NCI-H345 (cell line): Measurements from ENCODE around the gene ITLN1.
"Not testable (repeated sequence)": the region's sequence is repeated elsewhere in the genome, so short reads cannot be mapped to it uniquely, and the experiment has no call there.

Experiments used
- DNase-seq: peaks from one replicate; lab custom pipeline; 2025; lab: John Stamatoyannopoulos, UW

The ITLN1 gene

GRCh38 chr1:160883581-160884513, 1.1 kb downstream of the ITLN1 start:
- no peak for DNase-seq

- no peak for DNase-seq
These were observed 2.4 kb downstream of the ITLN1 start for GRCh38 chr1:160882582-160882981.

GRCh38 chr1:160881264-160881663, 3.7 kb downstream of the ITLN1 start:
- DNase-seq = not testable (repeated sequence)

- DNase-seq = no peak
These were observed 4.8 kb downstream of the ITLN1 start for GRCh38 chr1:160880216-160880615.

GRCh38 chr1:160879056-160879455, 5.9 kb downstream of the ITLN1 start:
- DNase-seq = no peak

- DNase-seq = no peak
These were observed 7.8 kb downstream of the ITLN1 start for GRCh38 chr1:160877221-160877620.

- DNase-seq = no peak
These were observed 8.7 kb downstream of the ITLN1 start for GRCh38 chr1:160876311-160876710.

- DNase-seq = not testable (repeated sequence)
These were observed 9.4 kb downstream of the ITLN1 start for GRCh38 chr1:160875591-160875990.

- DNase-seq = no peak
These were observed 10.0 kb downstream of the ITLN1 start for GRCh38 chr1:160874935-160875334.

- no peak for DNase-seq
These were observed 16.8 kb downstream of the ITLN1 start for GRCh38 chr1:160868141-160868540.

- not testable (repeated sequence) for DNase-seq
These were observed 17.3 kb downstream of the ITLN1 start for GRCh38 chr1:160867651-160868050.

- DNase-seq = no peak
These were observed 18.2 kb downstream of the ITLN1 start for GRCh38 chr1:160866695-160867260.

GRCh38 chr1:160866001-160866694, 18.8 kb downstream of the ITLN1 start:
- no peak for DNase-seq

GRCh38 chr1:160865337-160865736, 19.6 kb downstream of the ITLN1 start:
- no peak for DNase-seq

- no peak for DNase-seq
These were observed 20.8 kb downstream of the ITLN1 start for GRCh38 chr1:160864173-160864572.

- no peak for DNase-seq
These were observed 21.2 kb downstream of the ITLN1 start for GRCh38 chr1:160863774-160864131.

GRCh38 chr1:160863061-160863773, 21.8 kb downstream of the ITLN1 start:
- no peak for DNase-seq

- no peak for DNase-seq
These were observed 22.5 kb downstream of the ITLN1 start, which contains the start of gene CD244 for GRCh38 chr1:160862203-160863060. Gene CD244 (minus strand): TSS chr1:160862887. CDS start chr1:160862677, 210 bp downstream.

GRCh38 chr1:160860840-160861505, 24.0 kb downstream of the ITLN1 start:
- no peak for DNase-seq

- no peak for DNase-seq
These were observed 25.8 kb downstream of the ITLN1 start for GRCh38 chr1:160859166-160859565.

- DNase-seq = no peak
These were observed 26.5 kb downstream of the ITLN1 start for GRCh38 chr1:160858507-160858906.
